Parathyroid adenoma (tissue), 2 donors: ENCODE results near the gene VAT1L.

ENCODE experiments used
- H2AFZ ChIP-seq: fragments of 300-600 bp; sonication (generic); one replicate; pipeline ENCODE4 v1.7.0; 2017; ENCODE audit warnings: antibody characterized with exemption, mild to moderate bottlenecking
- H3K27ac ChIP-seq: fragments of 300-600 bp; sonication (generic); one replicate; pipeline ENCODE4 v1.7.0; 2017
- H3K27me3 ChIP-seq: fragments of 300-600 bp; sonication (generic); one replicate; pipeline ENCODE4 v1.7.0; 2017; ENCODE audit warnings: low read length; ENCODE audit not compliant: control insufficient read depth, insufficient read depth
- H3K36me3 ChIP-seq: fragments of 300-600 bp; sonication (generic); one replicate; pipeline ENCODE4 v1.7.0; 2017; ENCODE audit warnings: low read length; ENCODE audit not compliant: control insufficient read depth, insufficient read depth
- H3K4me1 ChIP-seq: fragments of 300-600 bp; sonication (generic); one replicate; pipeline ENCODE4 v1.7.0; 2017; ENCODE audit warnings: control low read depth
- H3K4me2 ChIP-seq: fragments of 300-600 bp; sonication (generic); one replicate; pipeline ENCODE4 v1.7.0; 2017; ENCODE audit warnings: low read length
- H3K4me3 ChIP-seq: fragments of 300-600 bp; sonication (generic); one replicate; pipeline ENCODE4 v1.7.0; 2017; ENCODE audit warnings: low read depth, low read length
- H3K79me2 ChIP-seq: fragments of 300-600 bp; sonication (generic); one replicate; pipeline ENCODE4 v1.7.0; 2017; ENCODE audit warnings: control low read depth
- H3K9ac ChIP-seq: fragments of 300-600 bp; sonication (generic); one replicate; pipeline ENCODE4 v1.7.0; 2017; ENCODE audit warnings: mild to moderate bottlenecking
- H3K9me3 ChIP-seq: fragments of 300-600 bp; sonication (generic); one replicate; pipeline ENCODE4 v1.7.0; 2017; ENCODE audit warnings: low read length; ENCODE audit not compliant: control insufficient read depth
- CTCF ChIP-seq: fragments of 300-600 bp; sonication (generic); IDR thresholded peaks from one replicate; pipeline ENCODE4 v1.7.0; 2017; ENCODE audit warnings: antibody characterized with exemption, mild to moderate bottlenecking
- donor health status: primary hyperparathyroidism.

The VAT1L gene

GRCh38 chr16:77918809-77919707 is 130.7 kb downstream of the VAT1L start:
- Histone ChIP-seq H3K79me2 (no peaks in the 10 kb centered on the region), H3K27me3 (no peaks in the 10 kb centered on the region), H3K36me3 (no peaks in the 10 kb centered on the region), H3K4me2 (no peak overlapping the region), H3K27ac (no peak overlapping the region), H3K9ac (no peak overlapping the region), H2AFZ (no peak overlapping the region), H3K4me1 (no peaks in the 10 kb centered on the region), H3K9me3 (no peaks in the 10 kb centered on the region), H3K4me3 (no peak overlapping the region)
- TF ChIP-seq CTCF = no peak

GRCh38 chr16:77919761-77920415 is 131.5 kb downstream of the VAT1L start:
- Histone ChIP-seq H3K9me3 (no peaks in the 10 kb centered on the region), H3K9ac (no peak overlapping the region), H2AFZ (no peak overlapping the region), H3K4me3 (no peak overlapping the region), H3K27me3 (no peaks in the 10 kb centered on the region), H3K4me1 (no peaks in the 10 kb centered on the region), H3K79me2 (no peaks in the 10 kb centered on the region), H3K4me2 (no peak overlapping the region), H3K27ac (no peak overlapping the region), H3K36me3 (no peaks in the 10 kb centered on the region)
- TF ChIP-seq CTCF = no peak

GRCh38 chr16:77920984-77921383 is 132.6 kb downstream of the VAT1L start:
- Histone ChIP-seq H3K9ac (no peak overlapping the region), H3K4me3 (no peak overlapping the region), H3K36me3 (no peaks in the 10 kb centered on the region)

GRCh38 chr16:77922228-77922754 is 133.9 kb downstream of the VAT1L start:
- H3K4me1 ChIP-seq = no peaks in the 10 kb centered on the region
- H3K27me3 ChIP-seq = no peaks in the 10 kb centered on the region
- no peak overlapping the region for H3K9ac ChIP-seq
- no peaks in the 10 kb centered on the region for H3K9me3 ChIP-seq
- no peak overlapping the region for H3K4me2 ChIP-seq
- no peak for TF ChIP-seq CTCF
- no peaks in the 10 kb centered on the region for H3K79me2 ChIP-seq
- H3K4me3 ChIP-seq = no peak overlapping the region
- H3K36me3 ChIP-seq = no peaks in the 10 kb centered on the region
- H3K27ac ChIP-seq = no peak overlapping the region
- H2AFZ ChIP-seq = no peak overlapping the region

More at GRCh38 chr16:77920984-77921383, 132.6 kb downstream of the VAT1L start:
- Histone ChIP-seq H3K9me3 (no peaks in the 10 kb centered on the region), H3K79me2 (no peaks in the 10 kb centered on the region), H3K27ac (no peak overlapping the region), H3K4me2 (no peak overlapping the region), H3K27me3 (no peaks in the 10 kb centered on the region), H3K4me1 (no peaks in the 10 kb centered on the region), H2AFZ (no peak overlapping the region)
- TF ChIP-seq CTCF = no peak
